Smooth muscle cell (in vitro differentiated cells): ENCODE data around the gene PURA. TPM values are rescaled to one million over a fixed set of nuclear protein-coding genes. Genes with fewer than 3 reads are reported as not detected.

Source experiments
- DNase-seq: peaks from one replicate; lab custom pipeline; 2025; ENCODE audit not compliant: unreplicated experiment; lab: John Stamatoyannopoulos, UW
- H2AFZ ChIP-seq: fragments of 200-600 bp; sonication (generic); 2 replicates; pipeline ENCODE4 v1.6.0; 2016; ENCODE audit warnings: antibody characterized with exemption, low read depth, mild to moderate bottlenecking
- H3F3A ChIP-seq: fragments of 200-600 bp; sonication (generic); 2 replicates; pipeline ENCODE4 v1.6.0; 2017; ENCODE audit warnings: antibody characterized with exemption, low read depth
- H3K27ac ChIP-seq: fragments of 200-600 bp; sonication (generic); 2 replicates; pipeline ENCODE4 v1.5.1; 2016; ENCODE audit warnings: low read depth, mild to moderate bottlenecking
- H3K27me3 ChIP-seq: fragments of 200-600 bp; sonication (generic); 2 replicates; pipeline ENCODE4 v1.6.1; 2016; ENCODE audit warnings: low read depth, mild to moderate bottlenecking
- H3K36me3 ChIP-seq: fragments of 200-600 bp; sonication (generic); 2 replicates; pipeline ENCODE4 v1.5.1; 2016; ENCODE audit warnings: low read depth
- H3K4me1 ChIP-seq: fragments of 200-600 bp; sonication (generic); 2 replicates; pipeline ENCODE4 v1.5.1; 2016; ENCODE audit warnings: low read depth
- H3K4me2 ChIP-seq: fragments of 200-600 bp; sonication (generic); 2 replicates; pipeline ENCODE4 v1.6.0; 2016; ENCODE audit warnings: mild to moderate bottlenecking
- H3K4me3 ChIP-seq: fragments of 200-600 bp; sonication (generic); 2 replicates; pipeline ENCODE4 v1.5.1; 2016; ENCODE audit warnings: mild to moderate bottlenecking
- H3K79me2 ChIP-seq: fragments of 200-600 bp; sonication (generic); 2 replicates; pipeline ENCODE4 v1.6.0; 2016; ENCODE audit warnings: low read depth, mild to moderate bottlenecking
- H3K9ac ChIP-seq: fragments of 200-600 bp; sonication (generic); 2 replicates; pipeline ENCODE4 v1.6.0; 2016; ENCODE audit warnings: low read depth
- H3K9me3 ChIP-seq: fragments of 200-600 bp; sonication (generic); replicated peaks from 2 replicates; pipeline ENCODE4 v1.5.1; 2016; ENCODE audit warnings: low read depth
- H4K20me1 ChIP-seq: fragments of 200-600 bp; sonication (generic); 2 replicates; pipeline ENCODE4 v1.6.0; 2016; ENCODE audit warnings: low read depth
- CTCF ChIP-seq: fragments of 200-600 bp; sonication (generic); IDR thresholded peaks from 2 replicates; pipeline ENCODE4 v1.5.1; 2017; ENCODE audit warnings: borderline replicate concordance, mild to moderate bottlenecking, antibody characterized with exemption; ENCODE audit not compliant: insufficient read depth, poor library complexity, severe bottlenecking
- WGBS: methylation state at CpG from one replicate; pipeline ENCODE4 v1.1.7; 2016; ENCODE audit warnings: low lambda C conversion rate; 5-methylcytosine and 5-hydroxymethylcytosine counted together
- polyA plus RNA-seq: library from polyadenylated mRNA; unstranded; fragments of >200 nt; fragmentation: Nextera tagmentation; extraction: Ambion mirVana; gene quantifications from 2 replicates; pipeline ENCODE4 v1.2.1, GENCODE V29; 2016
- total RNA-seq: library from RNA; depleted of rRNA; stranded (reverse); fragments of >200 nt; gene quantifications from 2 replicates; pipeline ENCODE4 v1.2.3, GENCODE V29; 2014

The PURA gene
- total and polyA plus RNA-seq, 2 experiments from 2014 or later = 5.2 to 9.4 TPM

GRCh38 chr5:140115186-140115500 lies 1.2 kb downstream of the PURA start:
- 41% methylated on average over 1 of the region's 1 CpG for WGBS
- DNase-seq = no peak
- H3K36me3 ChIP-seq = no peaks in the 10 kb centered on the region
- peaks cover 31% of the 10 kb centered on the region for H3K4me1 ChIP-seq
- peak overlapping the region; percentile 83 for H3K4me3 ChIP-seq
- peaks cover 41% of the 10 kb centered on the region for H3K79me2 ChIP-seq
- peak overlapping the region; percentile 72 for H3K9ac ChIP-seq
- peak overlapping the region; percentile 94 for H3K4me2 ChIP-seq
- peaks cover 29% of the 10 kb centered on the region for H3K27me3 ChIP-seq
- H3K27ac ChIP-seq = peak overlapping the region; percentile 77
- TF ChIP-seq CTCF = no peak
- H4K20me1 ChIP-seq = peaks cover 84% of the 10 kb centered on the region
- H3K9me3 ChIP-seq = no peaks in the 10 kb centered on the region
- no peak overlapping the region for H2AFZ ChIP-seq
- H3F3A ChIP-seq = peaks cover 8% of the 10 kb centered on the region

- no peak overlapping the region for H3K27ac ChIP-seq
- H3K79me2 ChIP-seq = peaks cover 34% of the 10 kb centered on the region
- peak overlapping the region; percentile 94 for H3K4me2 ChIP-seq
- H3K27me3 ChIP-seq = peaks cover 13% of the 10 kb centered on the region
- peak overlapping the region; percentile 83 for H3K4me3 ChIP-seq
- H2AFZ ChIP-seq = no peak overlapping the region
- H3K9ac ChIP-seq = no peak overlapping the region
- no peak for DNase-seq
- WGBS = 79% methylated on average over 2 of the region's 2 CpGs
- no peaks in the 10 kb centered on the region for H3K36me3 ChIP-seq
- H3K4me1 ChIP-seq = peaks cover 31% of the 10 kb centered on the region
- H3K9me3 ChIP-seq = no peaks in the 10 kb centered on the region
- TF ChIP-seq CTCF = no peak
- peaks cover 8% of the 10 kb centered on the region for H3F3A ChIP-seq
- peaks cover 84% of the 10 kb centered on the region for H4K20me1 ChIP-seq
Observed at GRCh38 chr5:140116716-140117115, 2.8 kb downstream of the PURA start.

GRCh38 chr5:140117523-140117922 lies 3.6 kb downstream of the PURA start:
- Histone ChIP-seq H3K4me2 (no peak overlapping the region), H3K4me1 (peaks cover 29% of the 10 kb centered on the region)
- 72% methylated on average over 3 of the region's 3 CpGs for WGBS

More at GRCh38 chr5:140117523-140117922, 3.6 kb downstream of the PURA start:
- H3K4me3 ChIP-seq = no peak overlapping the region
- no peak for TF ChIP-seq CTCF
- peaks cover 34% of the 10 kb centered on the region for H3K79me2 ChIP-seq
- peaks cover 84% of the 10 kb centered on the region for H4K20me1 ChIP-seq
- peaks cover 5% of the 10 kb centered on the region for H3K27me3 ChIP-seq
- no peaks in the 10 kb centered on the region for H3K9me3 ChIP-seq
- H3K27ac ChIP-seq = no peak overlapping the region
- H3K9ac ChIP-seq = no peak overlapping the region
- peaks cover 3% of the 10 kb centered on the region for H3F3A ChIP-seq
- H3K36me3 ChIP-seq = no peaks in the 10 kb centered on the region
- H2AFZ ChIP-seq = no peak overlapping the region
- DNase-seq = no peak
